ENCODE results near the gene RHBDD3.

- TF ChIP-seq, protein P1, sequence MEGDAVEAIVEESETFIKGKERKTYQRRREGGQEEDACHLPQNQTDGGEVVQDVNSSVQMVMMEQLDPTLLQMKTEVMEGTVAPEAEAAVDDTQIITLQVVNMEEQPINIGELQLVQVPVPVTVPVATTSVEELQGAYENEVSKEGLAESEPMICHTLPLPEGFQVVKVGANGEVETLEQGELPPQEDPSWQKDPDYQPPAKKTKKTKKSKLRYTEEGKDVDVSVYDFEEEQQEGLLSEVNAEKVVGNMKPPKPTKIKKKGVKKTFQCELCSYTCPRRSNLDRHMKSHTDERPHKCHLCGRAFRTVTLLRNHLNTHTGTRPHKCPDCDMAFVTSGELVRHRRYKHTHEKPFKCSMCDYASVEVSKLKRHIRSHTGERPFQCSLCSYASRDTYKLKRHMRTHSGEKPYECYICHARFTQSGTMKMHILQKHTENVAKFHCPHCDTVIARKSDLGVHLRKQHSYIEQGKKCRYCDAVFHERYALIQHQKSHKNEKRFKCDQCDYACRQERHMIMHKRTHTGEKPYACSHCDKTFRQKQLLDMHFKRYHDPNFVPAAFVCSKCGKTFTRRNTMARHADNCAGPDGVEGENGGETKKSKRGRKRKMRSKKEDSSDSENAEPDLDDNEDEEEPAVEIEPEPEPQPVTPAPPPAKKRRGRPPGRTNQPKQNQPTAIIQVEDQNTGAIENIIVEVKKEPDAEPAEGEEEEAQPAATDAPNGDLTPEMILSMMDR (IDR thresholded peaks at IDR 0.05; ENCODE audit: insufficient read depth, low read depth, low read length): no peak
- TF ChIP-seq EZH2 (IDR thresholded peaks at IDR 0.05; ENCODE audit: insufficient read depth, low read length): no peak
Observed at GRCh38 chr22:29216011-29216872, 51.5 kb downstream of the RHBDD3 start.
